Femur (tissue), 1 donor: ENCODE data around the gene PPTC7.
"Not testable (repeated sequence)": the region's sequence is repeated elsewhere in the genome, so short reads cannot be mapped to it uniquely, and the experiment has no call there.

Experiments used
- DNase-seq: peaks from one replicate; pipeline ENCODE4 v3.0.0-alpha.2; 2017

PPTC7 gene

GRCh38 chr12:110560048-110560447 lies 23.1 kb downstream of the PPTC7 start:
- no peak for DNase-seq

GRCh38 chr12:110558945-110559344 lies 24.2 kb downstream of the PPTC7 start:
- not testable (repeated sequence) for DNase-seq

GRCh38 chr12:110557300-110557699 lies 25.8 kb downstream of the PPTC7 start:
- DNase-seq = no peak

GRCh38 chr12:110556705-110557104 lies 26.4 kb downstream of the PPTC7 start:
- no peak for DNase-seq

GRCh38 chr12:110555577-110556406 lies 27.3 kb downstream of the PPTC7 start:
- DNase-seq = no peak

- no peak for DNase-seq
Measured at GRCh38 chr12:110554184-110554583, 28.9 kb downstream of the PPTC7 start.

GRCh38 chr12:110550981-110551380 lies 32.1 kb downstream of the PPTC7 start:
- DNase-seq = no peak

- DNase-seq = no peak
Measured at GRCh38 chr12:110549716-110550115, 33.4 kb downstream of the PPTC7 start.

- no peak for DNase-seq
Measured at GRCh38 chr12:110548678-110549077, 34.4 kb downstream of the PPTC7 start.

GRCh38 chr12:110547090-110547489 lies 36.0 kb downstream of the PPTC7 start:
- DNase-seq = no peak

GRCh38 chr12:110546339-110546738 lies 36.8 kb downstream of the PPTC7 start:
- DNase-seq = no peak

- DNase-seq = no peak
Measured at GRCh38 chr12:110545812-110546211, 37.3 kb downstream of the PPTC7 start.

- DNase-seq = not testable (repeated sequence)
Measured at GRCh38 chr12:110545259-110545658, 37.9 kb downstream of the PPTC7 start.

GRCh38 chr12:110543965-110544364 lies 39.2 kb downstream of the PPTC7 start:
- DNase-seq = no peak

- peak; percentile 85 for DNase-seq
Measured at GRCh38 chr12:110543252-110543959, 39.7 kb downstream of the PPTC7 start.

- DNase-seq = no peak
Measured at GRCh38 chr12:110540048-110540447, 43.1 kb downstream of the PPTC7 start.

GRCh38 chr12:110538869-110539622 lies 44.1 kb downstream of the PPTC7 start:
- DNase-seq = no peak

- DNase-seq = peak; percentile 31
Measured at GRCh38 chr12:110537605-110538409, 45.3 kb downstream of the PPTC7 start.

- DNase-seq = no peak
Measured at GRCh38 chr12:110536834-110537604, 46.1 kb downstream of the PPTC7 start.

GRCh38 chr12:110534811-110535210 lies 48.3 kb downstream of the PPTC7 start:
- no peak for DNase-seq

GRCh38 chr12:110533607-110534006 lies 49.5 kb downstream of the PPTC7 start:
- no peak for DNase-seq

- DNase-seq = no peak
Measured at GRCh38 chr12:110532644-110533043, 50.5 kb downstream of the PPTC7 start.
